GM06990 (cell line): Measurements from ENCODE around the gene FBLN1.

Experiments used
- DNase-seq: peaks from one replicate; pipeline ENCODE4 v3.0.0-alpha.2; 2011; ENCODE audit not compliant: insufficient read length; ENCODE audit errors: extremely low read depth
- H3K27me3 ChIP-seq: replicated peaks from 2 replicates; pipeline ENCODE4 v1.6.0; 2011; ENCODE audit warnings: low read length; ENCODE audit not compliant: control insufficient read depth, insufficient read depth
- H3K36me3 ChIP-seq: 2 replicates; pipeline ENCODE4 v1.5.1; 2011; ENCODE audit warnings: low read length; ENCODE audit not compliant: control insufficient read depth, insufficient read depth
- H3K4me3 ChIP-seq: replicated peaks from 2 replicates; pipeline ENCODE4 v1.5.1; 2011; ENCODE audit warnings: low read depth, mild to moderate bottlenecking, control low read depth, low read length
- TF ChIP-seq, protein P1 (sequence below): IDR thresholded peaks from 2 replicates; pipeline ENCODE4 v1.5.1; 2011; ENCODE audit warnings: low read length, control low read depth, mild to moderate bottlenecking, inconsistent platforms; ENCODE audit not compliant: insufficient read depth, poor library complexity, severe bottlenecking

The FBLN1 gene

GRCh38 chr22:45647532-45648225 lies 145.0 kb downstream of the FBLN1 start:
- no peak for DNase-seq
- Histone ChIP-seq H3K36me3 (no peaks in the 10 kb centered on the region), H3K27me3 (no peaks in the 10 kb centered on the region), H3K4me3 (no peak overlapping the region)
- TF ChIP-seq, protein P1, sequence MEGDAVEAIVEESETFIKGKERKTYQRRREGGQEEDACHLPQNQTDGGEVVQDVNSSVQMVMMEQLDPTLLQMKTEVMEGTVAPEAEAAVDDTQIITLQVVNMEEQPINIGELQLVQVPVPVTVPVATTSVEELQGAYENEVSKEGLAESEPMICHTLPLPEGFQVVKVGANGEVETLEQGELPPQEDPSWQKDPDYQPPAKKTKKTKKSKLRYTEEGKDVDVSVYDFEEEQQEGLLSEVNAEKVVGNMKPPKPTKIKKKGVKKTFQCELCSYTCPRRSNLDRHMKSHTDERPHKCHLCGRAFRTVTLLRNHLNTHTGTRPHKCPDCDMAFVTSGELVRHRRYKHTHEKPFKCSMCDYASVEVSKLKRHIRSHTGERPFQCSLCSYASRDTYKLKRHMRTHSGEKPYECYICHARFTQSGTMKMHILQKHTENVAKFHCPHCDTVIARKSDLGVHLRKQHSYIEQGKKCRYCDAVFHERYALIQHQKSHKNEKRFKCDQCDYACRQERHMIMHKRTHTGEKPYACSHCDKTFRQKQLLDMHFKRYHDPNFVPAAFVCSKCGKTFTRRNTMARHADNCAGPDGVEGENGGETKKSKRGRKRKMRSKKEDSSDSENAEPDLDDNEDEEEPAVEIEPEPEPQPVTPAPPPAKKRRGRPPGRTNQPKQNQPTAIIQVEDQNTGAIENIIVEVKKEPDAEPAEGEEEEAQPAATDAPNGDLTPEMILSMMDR: no peak

- DNase-seq: no peak
- no peaks in the 10 kb centered on the region for H3K36me3 ChIP-seq
- H3K27me3 ChIP-seq: no peaks in the 10 kb centered on the region
- TF ChIP-seq, protein P1: no peak
- no peak overlapping the region for H3K4me3 ChIP-seq
Measured at GRCh38 chr22:45648301-45649117, 145.8 kb downstream of the FBLN1 start.

GRCh38 chr22:45649809-45650208 lies 147.1 kb downstream of the FBLN1 start:
- no peak for DNase-seq
- TF ChIP-seq, protein P1: no peak
- no peaks in the 10 kb centered on the region for H3K36me3 ChIP-seq
- no peak overlapping the region for H3K4me3 ChIP-seq
- no peaks in the 10 kb centered on the region for H3K27me3 ChIP-seq

GRCh38 chr22:45650721-45651120 lies 148.0 kb downstream of the FBLN1 start:
- DNase-seq: no peak
- no peaks in the 10 kb centered on the region for H3K27me3 ChIP-seq
- TF ChIP-seq, protein P1: no peak
- no peaks in the 10 kb centered on the region for H3K36me3 ChIP-seq
- no peak overlapping the region for H3K4me3 ChIP-seq
